ENCODE measurements around the gene MRPS18B. TPM values are rescaled to one million over a fixed set of nuclear protein-coding genes. Genes with fewer than 3 reads are reported as not detected.

Gene MRPS18B
- total RNA-seq, 1 donor from 2014 or later = 57.7 TPM

GRCh38 chr6:30611150-30611855 is 6.3 kb upstream of the MRPS18B start:
- Mint-ChIP-seq H3K27ac (peak overlapping the region; percentile 38), H3K4me1 (peaks cover 58% of the 10 kb centered on the region), H3K4me3 (no peak overlapping the region), H3K27me3 (no peaks in the 10 kb centered on the region), H3K36me3 (ENCODE audit: low read depth) (peaks cover 71% of the 10 kb centered on the region), H3K9me3 (no peaks in the 10 kb centered on the region)
- ChIA-PET POLR2A (interaction anchor here (0.6 to 4.8 kb wide), 7 partner anchors 11 to 128 kb away, joined by 3 to 75 read pairs (median 4); partner anchors contain the start of gene ABCF1), CTCF (interaction anchor here (1.0 to 1.5 kb wide), 5 partner anchors 13 to 129 kb away, joined by 3 to 6 read pairs (median 4); no protein-coding TSS in a partner anchor)
- DNase-seq (no peak), ATAC-seq (ENCODE audit: low read depth) (no peak)
- TF ChIP-seq CTCF (IDR thresholded peaks at IDR 0.05) = no peak
- intact Hi-C loops (cut with micrococcal nuclease) = no loop called here

GRCh38 chr6:30611856-30612194 is 5.8 kb upstream of the MRPS18B start:
- H3K9me3 Mint-ChIP-seq = no peaks in the 10 kb centered on the region
- no peak for TF ChIP-seq CTCF (IDR thresholded peaks at IDR 0.05)
- H3K27ac Mint-ChIP-seq = peak overlapping the region; percentile 38
- no peak overlapping the region for H3K4me3 Mint-ChIP-seq
- CTCF ChIA-PET = interaction anchor here (0.9 to 4.6 kb wide), 2 partner anchors 14 to 130 kb away, joined by 3 to 21 read pairs; no protein-coding TSS in a partner anchor
- DNase-seq (no peak), ATAC-seq (ENCODE audit: low read depth) (no peak)
- peaks cover 55% of the 10 kb centered on the region for H3K4me1 Mint-ChIP-seq
- H3K27me3 Mint-ChIP-seq = no peaks in the 10 kb centered on the region
- intact Hi-C loops (cut with micrococcal nuclease) = loop anchor here (1.0 kb wide), 1 partner anchor 9 kb away; no protein-coding TSS in a partner anchor
- peaks cover 71% of the 10 kb centered on the region for H3K36me3 Mint-ChIP-seq (ENCODE audit: low read depth)
- POLR2A ChIA-PET = interaction anchor here (0.7 to 4.8 kb wide), 4 partner anchors 13 to 69 kb away, joined by 3 to 75 read pairs (median 28); partner anchors contain the start of gene ABCF1

GRCh38 chr6:30612213-30612612 is 5.4 kb upstream of the MRPS18B start:
- H3K27me3 Mint-ChIP-seq = no peaks in the 10 kb centered on the region
- peaks cover 55% of the 10 kb centered on the region for H3K4me1 Mint-ChIP-seq
- peaks cover 73% of the 10 kb centered on the region for H3K36me3 Mint-ChIP-seq (ENCODE audit: low read depth)
- H3K4me3 Mint-ChIP-seq = no peak overlapping the region
- POLR2A ChIA-PET = interaction anchor here (0.5 to 4.8 kb wide), 8 partner anchors 13 to 114 kb away, joined by 3 to 75 read pairs (median 4); partner anchors contain the start of genes ABCF1 and PRR3
- ATAC-seq (ENCODE audit: low read depth) = no peak
- DNase-seq = no peak
- intact Hi-C loops (cut with micrococcal nuclease) = loop anchor here (1.0 kb wide), 1 partner anchor 9 kb away; no protein-coding TSS in a partner anchor
- no peak for TF ChIP-seq CTCF (IDR thresholded peaks at IDR 0.05)
- peak overlapping the region; percentile 38 for H3K27ac Mint-ChIP-seq
- no peaks in the 10 kb centered on the region for H3K9me3 Mint-ChIP-seq
- CTCF ChIA-PET = interaction anchor here (0.9 to 4.6 kb wide), 3 partner anchors 15 to 130 kb away, joined by 3 to 21 read pairs (median 14); no protein-coding TSS in a partner anchor

GRCh38 chr6:30612687-30613248 is 4.9 kb upstream of the MRPS18B start:
- H3K27ac Mint-ChIP-seq = peak overlapping the region; percentile 99
- no peaks in the 10 kb centered on the region for H3K9me3 Mint-ChIP-seq
- peaks cover 53% of the 10 kb centered on the region for H3K4me1 Mint-ChIP-seq
- ChIA-PET CTCF (interaction anchor here (0.9 to 4.6 kb wide), 7 partner anchors 15 to 131 kb away, joined by 3 to 21 read pairs (median 5); no protein-coding TSS in a partner anchor), POLR2A (interaction anchor here (0.5 to 4.8 kb wide), 14 partner anchors 14 to 118 kb away, joined by 3 to 75 read pairs (median 4); partner anchors contain the start of genes ABCF1 and PRR3)
- intact Hi-C loops (cut with micrococcal nuclease) = loop anchor here (1.0 kb wide), 1 partner anchor 9 kb away; no protein-coding TSS in a partner anchor
- ATAC-seq (ENCODE audit: low read depth) (no peak), DNase-seq (no peak)
- peaks cover 71% of the 10 kb centered on the region for H3K36me3 Mint-ChIP-seq (ENCODE audit: low read depth)
- no peaks in the 10 kb centered on the region for H3K27me3 Mint-ChIP-seq
- no peak overlapping the region for H3K4me3 Mint-ChIP-seq
- no peak for TF ChIP-seq CTCF (IDR thresholded peaks at IDR 0.05)
